Prostate gland (tissue), 2 donors: ENCODE measurements around the gene TLE1.

Source experiments
- POLR2A ChIP-seq: fragments of 450-650 bp; IDR thresholded peaks from one replicate; pipeline ENCODE4 v1.6.1; 2016; ENCODE audit warnings: antibody characterized with exemption, mild to moderate bottlenecking
- TF ChIP-seq, protein P1 (sequence below), 4 experiments: fragments of 200-600 bp in 2 of 4; fragments of 450-650 bp in 2 of 4; sonication (generic) in 2 of 4; IDR thresholded peaks; 1 replicate in 3 of 4; 2 replicates in 1 of 4; pipeline ENCODE4 v1.5.1; 2016 to 2019; ENCODE audit warnings: antibody characterized with exemption in 4 of 4, mild to moderate bottlenecking in 2 of 4, moderate library complexity in 2 of 4

DNA sequence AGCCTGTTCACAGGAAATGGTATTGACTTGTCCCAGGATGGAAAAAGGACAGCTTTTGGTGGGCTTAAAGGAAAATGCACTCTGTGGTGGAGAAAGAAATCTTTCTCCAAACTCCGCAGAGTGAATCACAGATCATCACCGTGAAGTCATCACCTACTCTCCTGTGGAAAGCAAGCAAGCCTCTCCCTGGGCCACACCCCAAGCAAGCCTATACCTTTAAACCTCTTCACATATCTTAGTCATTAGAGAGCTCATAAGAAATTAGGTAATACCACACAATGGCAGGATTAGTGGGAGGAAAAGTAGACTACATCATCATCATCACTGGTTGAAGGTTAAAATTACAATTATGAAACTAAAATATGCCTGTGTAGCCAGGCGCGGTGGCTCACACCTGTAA is 23.2 kb downstream of the TLE1 start:
- TF ChIP-seq, protein P1, sequence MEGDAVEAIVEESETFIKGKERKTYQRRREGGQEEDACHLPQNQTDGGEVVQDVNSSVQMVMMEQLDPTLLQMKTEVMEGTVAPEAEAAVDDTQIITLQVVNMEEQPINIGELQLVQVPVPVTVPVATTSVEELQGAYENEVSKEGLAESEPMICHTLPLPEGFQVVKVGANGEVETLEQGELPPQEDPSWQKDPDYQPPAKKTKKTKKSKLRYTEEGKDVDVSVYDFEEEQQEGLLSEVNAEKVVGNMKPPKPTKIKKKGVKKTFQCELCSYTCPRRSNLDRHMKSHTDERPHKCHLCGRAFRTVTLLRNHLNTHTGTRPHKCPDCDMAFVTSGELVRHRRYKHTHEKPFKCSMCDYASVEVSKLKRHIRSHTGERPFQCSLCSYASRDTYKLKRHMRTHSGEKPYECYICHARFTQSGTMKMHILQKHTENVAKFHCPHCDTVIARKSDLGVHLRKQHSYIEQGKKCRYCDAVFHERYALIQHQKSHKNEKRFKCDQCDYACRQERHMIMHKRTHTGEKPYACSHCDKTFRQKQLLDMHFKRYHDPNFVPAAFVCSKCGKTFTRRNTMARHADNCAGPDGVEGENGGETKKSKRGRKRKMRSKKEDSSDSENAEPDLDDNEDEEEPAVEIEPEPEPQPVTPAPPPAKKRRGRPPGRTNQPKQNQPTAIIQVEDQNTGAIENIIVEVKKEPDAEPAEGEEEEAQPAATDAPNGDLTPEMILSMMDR (IDR thresholded peaks at IDR 0.05), result no peak
- TF ChIP-seq POLR2A, result no peak
